HepG2 (cell line): ENCODE measurements around the gene HEXD. TPM values are rescaled to one million over a fixed set of nuclear protein-coding genes. Genes with fewer than 3 reads are reported as not detected.
A peak's percentile ranks its signal among the peaks of the same experiment; 100 is the strongest.

Experiments used
- CREB1 ChIP-seq, 2 experiments: fragments of 450-650 bp in 1 of 2; IDR thresholded peaks; 2 replicates each; pipeline ENCODE4 v1.6.1; 2016 to 2017; ENCODE audit warnings: control low read depth in 1 of 2, mild to moderate bottlenecking in 1 of 2, missing compliant biosample characterization in 1 of 2, missing genetic modification characterization in 1 of 2
- CSRNP2 ChIP-seq: sonication (generic); formaldehyde crosslinking; conservative IDR thresholded peaks from 2 replicates; pipeline ENCODE4 v1.8.0; 2022; ENCODE audit warnings: low read depth, missing genetic modification reagents
- ELF1 ChIP-seq: sonication (generic); formaldehyde crosslinking; IDR thresholded peaks from 2 replicates; pipeline ENCODE4 v1.4.0; 2020; ENCODE audit warnings: missing genetic modification reagents
- FOXO4 ChIP-seq: sonication (generic); formaldehyde crosslinking; conservative IDR thresholded peaks from 2 replicates; pipeline ENCODE4 v1.8.1; 2023; ENCODE audit warnings: missing genetic modification reagents
- GLMP ChIP-seq: sonication (generic); formaldehyde crosslinking; IDR thresholded peaks from 2 replicates; pipeline ENCODE4 v1.9.0; 2021; ENCODE audit warnings: missing genetic modification reagents, mild to moderate bottlenecking, borderline replicate concordance
- HBP1 ChIP-seq: IDR thresholded peaks from 2 replicates; pipeline ENCODE4 v1.6.1; 2016; ENCODE audit warnings: low read depth, control low read depth
- IRX3 ChIP-seq: sonication (generic); formaldehyde crosslinking; IDR thresholded peaks from 2 replicates; pipeline ENCODE4 v1.8.1; 2023; ENCODE audit warnings: mild to moderate bottlenecking, low read depth, missing genetic modification reagents, borderline replicate concordance
- MXD3 ChIP-seq: IDR thresholded peaks from 2 replicates; pipeline ENCODE4 v1.6.1; 2016; ENCODE audit warnings: mild to moderate bottlenecking, missing biosample characterization, missing genetic modification reagents
- NFAT5 ChIP-seq: sonication (generic); formaldehyde crosslinking; IDR thresholded peaks from 2 replicates; pipeline ENCODE4 v1.4.0; 2020; ENCODE audit warnings: missing genetic modification reagents
- NFKB2 ChIP-seq: sonication (generic); formaldehyde crosslinking; IDR thresholded peaks from 2 replicates; pipeline ENCODE4 v1.4.0; 2020; ENCODE audit warnings: missing genetic modification reagents, borderline replicate concordance
- ZNF225 ChIP-seq: sonication (generic); formaldehyde crosslinking; IDR thresholded peaks from 2 replicates; pipeline ENCODE4 v1.4.0; 2020; ENCODE audit warnings: mild to moderate bottlenecking, missing genetic modification reagents
- ZNF503 ChIP-seq: sonication (generic); formaldehyde crosslinking; IDR thresholded peaks from 2 replicates; pipeline ENCODE4 v1.4.0; 2020; ENCODE audit warnings: missing genetic modification reagents
- ZNF552 ChIP-seq: sonication (generic); formaldehyde crosslinking; IDR thresholded peaks from 2 replicates; pipeline ENCODE4 v1.9.0; 2022; ENCODE audit warnings: missing genetic modification reagents, mild to moderate bottlenecking, borderline replicate concordance
- ZNF605 ChIP-seq: sonication (generic); formaldehyde crosslinking; IDR thresholded peaks from 2 replicates; pipeline ENCODE4 v1.8.0; 2022; ENCODE audit warnings: mild to moderate bottlenecking, missing genetic modification reagents
- polyA plus RNA-seq, 8 experiments: library from polyadenylated mRNA; depleted of rRNA in 3 of 8; stranded (reverse) in 7 of 8; unstranded in 1 of 8; fragments of >200 nt; fragmentation: Illumina TruSeq in 4 of 8; extraction: Trizol in 4 of 8; gene quantifications; 2 replicates each; pipeline versions ENCODE4 v1.2.1 to v1.2.3, GENCODE V29; 2011 to 2016; ENCODE audit warnings: low read depth in 4 of 8, missing spikeins in 1 of 8, mixed read lengths in 1 of 8; ENCODE audit not compliant: insufficient read depth in 1 of 8
- total RNA-seq, 5 experiments: library from RNA; depleted of rRNA; stranded (reverse); fragments of >200 nt; fragmentation: Illumina TruSeq; extraction: Trizol; gene quantifications; 2 replicates each; pipeline ENCODE4 v1.2.3, GENCODE V29; 2016; ENCODE audit warnings: low read depth in 1 of 5

The HEXD gene
- total and polyA plus RNA-seq, 2 of the 13 experiments (the other 11 are each of a cell fraction or from before 2014, with no cell fraction given) = 22.3 to 41.8 TPM

- TF ChIP-seq CSRNP2 (CRISPR knock-in tag) (0 out of 2 replicates have a peak, but pooled peaks have one; percentile 17), CREB1 (IDR thresholded peaks at IDR 0.05) (no peak), CREB1 (CRISPR knock-in tag; IDR thresholded peaks at IDR 0.05) (no peak), GLMP (CRISPR knock-in tag) (peak; percentile 19; the same call in 1 of the 2 replicates), ZNF552 (CRISPR knock-in tag) (peak; percentile 12; the same call in 1 of the 2 replicates), ELF1 (peak; percentile 59; the same call in 1 of the 2 replicates), FOXO4 (CRISPR knock-in tag) (peak; percentile 97; the same call in 1 of the 2 replicates), ZNF225 (peak; percentile 42; the same call in 1 of the 2 replicates), ZNF605 (CRISPR knock-in tag) (no peak), ZNF503 (CRISPR knock-in tag) (peak; percentile 38; the same call in 1 of the 2 replicates), MXD3 (peak; percentile 6; the same call in 1 of the 2 replicates), NFAT5 (CRISPR knock-in tag) (peak; percentile 67; the same call in 1 of the 2 replicates), NFKB2 (CRISPR knock-in tag) (peak; percentile 61; the same call in 1 of the 2 replicates), HBP1 (CRISPR knock-in tag) (0 out of 2 replicates have a peak, but pooled peaks have one; percentile 65), IRX3 (CRISPR knock-in tag) (no peak)
Measured at GRCh38 chr17:82458885-82459424, 40.8 kb downstream of the HEXD start (continued).
